Fibroblast of mammary gland (primary cell): Measurements from ENCODE around the gene IDUA.

Experiments
- DNase-seq: peaks from one replicate; pipeline ENCODE4 v3.0.0-alpha.2; 2010; ENCODE audit warnings: low read depth
- H3K4me3 ChIP-seq: 2 replicates; pipeline ENCODE4 v1.5.1; 2011; ENCODE audit warnings: low read depth, mild to moderate bottlenecking, low read length, moderate library complexity; ENCODE audit not compliant: control insufficient read depth
- TF ChIP-seq, protein P1 (sequence below): conservative IDR thresholded peaks from 2 replicates; pipeline ENCODE4 v1.5.1; 2011; ENCODE audit warnings: low read depth, low read length, inconsistent platforms; ENCODE audit not compliant: control insufficient read depth, insufficient read depth

IDUA gene

DNA sequence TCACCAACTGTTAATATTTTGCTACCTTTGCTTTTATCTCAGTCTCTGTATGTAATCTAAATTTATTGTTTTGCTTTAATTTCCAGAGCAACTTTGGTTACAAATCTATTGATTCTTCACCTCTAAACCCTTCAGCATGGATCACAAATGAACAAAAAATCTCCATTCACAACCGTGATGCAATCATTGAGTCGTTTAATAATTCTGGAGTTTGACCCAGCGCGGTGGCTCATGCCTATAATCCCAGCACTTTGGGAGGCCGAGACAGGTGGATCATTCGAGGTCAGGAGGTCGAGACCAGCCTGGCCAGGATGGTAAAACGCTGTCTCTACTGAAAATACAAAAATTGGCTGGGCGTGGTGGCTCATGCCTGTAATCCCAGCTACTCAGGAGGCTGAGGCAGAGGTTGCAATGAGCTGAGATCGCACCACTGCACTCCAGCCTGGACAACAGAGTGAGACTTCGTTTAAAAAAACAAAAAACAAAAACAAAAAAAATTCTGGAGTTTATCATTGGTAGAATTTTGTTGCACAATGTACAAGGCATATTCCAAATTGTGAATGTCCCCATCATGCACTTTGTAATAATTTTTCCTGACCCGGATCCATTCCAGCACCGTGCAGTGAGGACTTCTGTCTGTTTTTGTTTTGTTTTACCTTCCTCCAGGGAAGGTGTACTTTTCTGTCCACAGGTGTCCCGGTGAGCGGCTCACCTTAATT, 2.3 kb upstream of the IDUA start:
- DNase-seq: no peak
- H3K4me3 ChIP-seq: no peak overlapping the region
- TF ChIP-seq, protein P1, sequence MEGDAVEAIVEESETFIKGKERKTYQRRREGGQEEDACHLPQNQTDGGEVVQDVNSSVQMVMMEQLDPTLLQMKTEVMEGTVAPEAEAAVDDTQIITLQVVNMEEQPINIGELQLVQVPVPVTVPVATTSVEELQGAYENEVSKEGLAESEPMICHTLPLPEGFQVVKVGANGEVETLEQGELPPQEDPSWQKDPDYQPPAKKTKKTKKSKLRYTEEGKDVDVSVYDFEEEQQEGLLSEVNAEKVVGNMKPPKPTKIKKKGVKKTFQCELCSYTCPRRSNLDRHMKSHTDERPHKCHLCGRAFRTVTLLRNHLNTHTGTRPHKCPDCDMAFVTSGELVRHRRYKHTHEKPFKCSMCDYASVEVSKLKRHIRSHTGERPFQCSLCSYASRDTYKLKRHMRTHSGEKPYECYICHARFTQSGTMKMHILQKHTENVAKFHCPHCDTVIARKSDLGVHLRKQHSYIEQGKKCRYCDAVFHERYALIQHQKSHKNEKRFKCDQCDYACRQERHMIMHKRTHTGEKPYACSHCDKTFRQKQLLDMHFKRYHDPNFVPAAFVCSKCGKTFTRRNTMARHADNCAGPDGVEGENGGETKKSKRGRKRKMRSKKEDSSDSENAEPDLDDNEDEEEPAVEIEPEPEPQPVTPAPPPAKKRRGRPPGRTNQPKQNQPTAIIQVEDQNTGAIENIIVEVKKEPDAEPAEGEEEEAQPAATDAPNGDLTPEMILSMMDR: no peak

DNA sequence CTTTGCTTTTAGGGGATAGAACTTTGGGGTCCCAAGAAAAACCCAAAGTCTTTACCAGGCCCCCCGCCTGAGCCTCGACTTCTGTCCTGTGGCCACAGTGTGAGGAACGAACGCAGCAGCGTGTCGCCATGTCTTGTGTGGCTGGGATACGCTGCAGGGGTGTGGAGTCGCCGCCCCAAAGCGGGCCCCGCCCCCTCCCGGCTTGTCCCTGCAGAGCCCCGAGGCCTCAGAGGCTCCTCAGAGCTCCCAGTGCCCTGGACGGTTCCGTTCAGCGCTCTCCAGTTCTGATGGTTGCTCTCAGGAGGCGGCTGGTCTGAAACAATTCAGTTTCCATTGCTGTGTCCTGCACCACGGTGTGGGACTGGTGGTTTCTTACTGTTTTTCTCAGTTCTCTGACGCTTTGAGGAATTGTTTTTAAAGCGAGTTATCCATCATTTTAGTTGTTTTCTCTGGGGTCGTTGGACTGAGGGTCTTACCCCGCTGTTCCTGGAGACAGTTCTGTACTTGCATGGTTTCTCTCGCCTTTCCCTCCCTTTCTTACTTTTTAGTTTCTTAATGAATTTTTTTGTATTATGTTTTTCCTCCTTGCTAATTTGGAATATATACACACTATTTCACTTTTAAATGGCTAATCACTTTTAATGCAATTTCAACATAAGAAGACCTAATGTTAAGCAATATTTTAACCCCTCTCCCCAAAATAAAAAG, 1.6 kb upstream of the IDUA start:
- no peak for DNase-seq
- H3K4me3 ChIP-seq: no peak overlapping the region
- TF ChIP-seq, protein P1: no peak

DNA sequence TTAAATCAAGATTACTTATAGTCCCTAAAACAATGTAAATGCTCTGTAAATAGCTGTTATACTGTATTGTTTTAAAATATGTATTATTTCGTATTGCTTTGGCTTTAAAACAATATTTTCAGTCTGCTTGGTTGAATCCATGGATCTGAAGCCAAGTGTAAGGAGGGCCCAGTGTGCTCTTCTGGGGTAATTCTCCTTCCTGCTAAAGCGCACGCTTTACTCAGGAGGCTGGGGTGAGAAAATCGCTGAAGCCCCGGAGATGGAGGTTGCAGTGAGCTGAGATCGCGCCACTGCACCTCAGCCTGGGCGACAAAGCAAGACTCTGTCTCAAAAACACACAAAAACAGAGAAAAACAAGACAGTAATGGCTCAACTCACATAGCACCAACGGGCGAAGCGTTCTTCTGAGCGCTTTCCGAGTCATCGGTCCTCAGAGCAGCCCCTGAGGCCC, 391 bp upstream of the IDUA start:
- peak overlapping the region; percentile 54 for H3K4me3 ChIP-seq
- no peak for DNase-seq
- TF ChIP-seq, protein P1: no peak

DNA sequence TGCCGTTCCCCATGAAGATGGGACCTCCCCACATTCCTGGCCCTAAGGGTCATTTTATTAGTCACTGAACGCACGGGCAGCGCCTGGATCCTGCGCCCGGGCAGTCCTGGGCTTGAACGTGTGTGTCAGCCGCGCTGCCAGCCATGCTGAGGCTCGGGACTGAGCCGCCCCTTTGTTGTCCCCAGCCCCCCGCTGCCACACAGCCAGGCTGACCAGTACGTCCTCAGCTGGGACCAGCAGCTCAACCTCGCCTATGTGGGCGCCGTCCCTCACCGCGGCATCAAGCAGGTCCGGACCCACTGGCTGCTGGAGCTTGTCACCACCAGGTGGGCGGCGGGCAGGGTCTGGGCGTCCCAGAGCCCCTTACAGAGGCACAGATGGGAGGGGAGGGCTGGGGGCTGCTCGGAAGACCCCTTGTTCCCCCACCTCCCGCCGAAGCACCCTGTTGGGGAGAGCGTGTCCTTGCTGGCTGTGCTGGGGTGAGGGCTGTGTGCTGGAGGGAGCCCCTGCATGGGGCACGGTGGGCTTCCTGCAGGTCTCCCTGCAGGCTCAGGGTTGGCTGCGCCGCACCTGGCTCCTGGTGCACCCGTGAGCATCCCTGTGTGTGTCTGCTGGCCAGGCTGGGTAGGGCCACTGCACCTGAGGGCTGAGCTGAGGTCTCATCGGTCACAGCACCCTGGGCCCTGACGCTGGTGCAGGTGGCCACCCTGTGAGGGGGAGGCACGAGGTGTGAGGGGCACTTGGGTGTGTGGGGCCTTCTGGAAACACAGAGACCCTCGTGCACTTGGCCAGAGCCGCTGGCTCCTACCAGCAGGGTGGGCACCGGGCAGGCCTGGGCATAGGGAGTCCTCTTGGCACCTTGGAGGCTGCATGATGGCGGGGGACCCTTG, 1.0 kb downstream of the IDUA start:
- DNase-seq: peak; percentile 68
- H3K4me3 ChIP-seq: peak overlapping the region; percentile 54
- TF ChIP-seq, protein P1: no peak

DNA sequence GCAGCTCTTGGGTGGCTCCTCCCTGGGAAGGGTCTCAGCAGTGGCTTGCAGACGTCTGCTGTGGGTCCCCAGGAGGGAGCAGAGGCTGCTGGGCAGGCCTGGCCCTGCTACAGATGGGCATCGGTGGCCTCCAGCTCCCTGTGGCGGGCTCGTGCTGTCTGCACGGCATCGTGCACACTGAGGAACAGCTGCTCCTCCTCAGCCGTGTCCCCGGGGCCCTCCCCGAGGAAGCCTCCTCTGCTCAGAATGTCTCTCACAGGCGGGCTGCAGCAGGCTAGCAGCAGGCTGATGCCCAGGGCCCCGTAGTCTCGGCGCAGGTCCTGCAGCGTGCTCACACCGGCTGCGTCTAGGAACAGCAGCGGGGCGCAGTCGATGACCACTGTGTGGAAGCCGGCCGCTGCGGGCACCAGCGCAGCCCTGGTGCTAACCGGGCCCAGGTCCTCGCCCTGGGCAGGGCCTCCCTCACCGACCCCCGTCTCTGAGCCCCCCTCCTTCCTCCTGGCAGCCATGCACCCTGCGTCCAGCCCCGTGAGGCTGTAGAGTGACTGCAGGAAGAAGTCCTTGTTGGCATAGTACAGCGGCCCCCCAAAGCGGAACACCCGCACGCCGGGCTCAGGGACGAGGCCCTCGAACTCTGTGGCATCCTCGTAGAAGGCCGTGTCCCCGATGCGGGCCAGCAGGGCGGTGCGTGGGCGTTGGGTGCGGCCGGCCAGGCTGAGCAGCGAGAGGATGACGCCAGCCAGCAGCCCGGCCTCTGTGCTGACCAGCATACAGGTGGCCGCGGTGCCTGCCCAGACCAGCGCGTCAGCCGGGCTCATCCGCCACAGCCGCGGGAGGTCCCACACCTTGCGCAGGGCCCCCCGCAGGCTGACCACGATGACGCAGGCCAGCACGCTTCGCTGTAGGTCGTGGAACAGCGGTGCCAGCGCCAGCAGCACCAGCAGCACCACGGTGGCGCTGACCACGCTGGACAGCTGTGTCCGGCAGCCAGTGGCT, 2.2 kb downstream of the IDUA start:
- TF ChIP-seq, protein P1: no peak
- peak; percentile 11 for DNase-seq

More for the DNA sequence above, 2.2 kb downstream of the IDUA start:
- no peak overlapping the region for H3K4me3 ChIP-seq
